ENCODE data around the gene BEST1.

BEST1 gene

GRCh38 chr11:61958590-61958989, 8.4 kb downstream of the BEST1 start:
- DNase-seq (ENCODE audit: low read depth): no peak
- H3K4me3 ChIP-seq (ENCODE audit: control insufficient read depth, low read depth, low read length): no peak overlapping the region
- TF ChIP-seq CTCF (IDR thresholded peaks at IDR 0.05; ENCODE audit: control insufficient read depth, insufficient read depth, low read depth, low read length, missing control alignments): no peak

GRCh38 chr11:61959114-61959513, 9.0 kb downstream of the BEST1 start:
- DNase-seq (ENCODE audit: low read depth): no peak

GRCh38 chr11:61959678-61960077, 9.5 kb downstream of the BEST1 start:
- H3K4me3 ChIP-seq (ENCODE audit: control insufficient read depth, low read depth, low read length): no peak overlapping the region
- no peak for DNase-seq (ENCODE audit: low read depth)
- no peak for TF ChIP-seq CTCF (IDR thresholded peaks at IDR 0.05; ENCODE audit: control insufficient read depth, insufficient read depth, low read depth, low read length, missing control alignments)

More at GRCh38 chr11:61959114-61959513, 9.0 kb downstream of the BEST1 start:
- no peak for TF ChIP-seq CTCF (IDR thresholded peaks at IDR 0.05; ENCODE audit: control insufficient read depth, insufficient read depth, low read depth, low read length, missing control alignments)
- no peak overlapping the region for H3K4me3 ChIP-seq (ENCODE audit: control insufficient read depth, low read depth, low read length)

GRCh38 chr11:61960532-61960931, 10.4 kb downstream of the BEST1 start:
- TF ChIP-seq CTCF (IDR thresholded peaks at IDR 0.05; ENCODE audit: control insufficient read depth, insufficient read depth, low read depth, low read length, missing control alignments): no peak
- DNase-seq (ENCODE audit: low read depth): no peak
- H3K4me3 ChIP-seq (ENCODE audit: control insufficient read depth, low read depth, low read length): no peak overlapping the region

GRCh38 chr11:61961570-61962212, 11.5 kb downstream of the BEST1 start:
- H3K4me3 ChIP-seq (ENCODE audit: control insufficient read depth, low read depth, low read length): no peak overlapping the region
- TF ChIP-seq CTCF (IDR thresholded peaks at IDR 0.05; ENCODE audit: control insufficient read depth, insufficient read depth, low read depth, low read length, missing control alignments): no peak
- DNase-seq (ENCODE audit: low read depth): no peak

- DNase-seq (ENCODE audit: low read depth): no peak
- no peak overlapping the region for H3K4me3 ChIP-seq (ENCODE audit: control insufficient read depth, low read depth, low read length)
- no peak for TF ChIP-seq CTCF (IDR thresholded peaks at IDR 0.05; ENCODE audit: control insufficient read depth, insufficient read depth, low read depth, low read length, missing control alignments)
These were observed 12.3 kb downstream of the BEST1 start for GRCh38 chr11:61962213-61963015.
